GM21447 (cell line): ENCODE results near the gene CSMD2.

Experiments used
- ATAC-seq: cut with Tn5 transposase; IDR thresholded peaks from one replicate; pipeline ENCODE4 v1.9.1; 2021; ENCODE audit not compliant: unreplicated experiment

Gene CSMD2

DNA sequence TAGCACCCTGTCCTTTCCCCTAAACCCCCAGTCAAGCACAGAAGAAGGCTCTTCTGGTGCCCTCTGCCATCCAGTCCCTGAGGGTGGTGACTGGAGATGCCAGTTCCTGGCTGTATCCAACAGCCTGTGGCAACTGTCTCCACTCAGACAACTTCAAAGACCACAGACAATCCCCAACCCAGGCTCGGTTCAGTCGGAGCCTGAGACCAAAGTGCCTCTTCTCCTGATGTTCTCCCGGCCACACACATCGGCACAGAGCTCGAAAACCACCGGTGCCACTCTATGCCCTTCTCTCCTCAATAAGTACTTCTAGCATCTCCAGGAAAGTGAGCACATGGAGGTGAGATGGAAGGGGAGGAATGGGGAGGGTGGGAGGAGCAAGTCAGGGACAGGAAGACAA is 340.7 kb downstream of the CSMD2 start:
- no peak for ATAC-seq

DNA sequence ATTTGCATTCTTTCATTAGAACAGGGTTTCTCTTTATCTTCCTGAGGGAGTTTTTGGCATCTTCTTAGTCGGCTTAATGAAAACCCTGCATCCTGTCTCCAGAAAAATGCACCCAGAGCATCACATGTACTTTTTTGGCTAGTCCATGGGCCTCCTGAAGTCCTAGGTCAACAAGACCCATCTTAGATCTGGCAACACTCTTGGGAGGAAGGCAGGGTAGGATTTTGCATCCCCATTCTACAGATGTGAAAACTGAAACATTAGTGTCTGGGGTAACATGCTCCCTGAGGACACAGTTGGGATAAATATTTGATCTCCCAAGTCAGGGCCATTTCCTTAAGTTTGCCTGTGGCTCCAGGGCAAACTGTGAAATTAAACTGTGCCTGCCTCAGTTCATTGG is 341.2 kb downstream of the CSMD2 start:
- ATAC-seq, result no peak

DNA sequence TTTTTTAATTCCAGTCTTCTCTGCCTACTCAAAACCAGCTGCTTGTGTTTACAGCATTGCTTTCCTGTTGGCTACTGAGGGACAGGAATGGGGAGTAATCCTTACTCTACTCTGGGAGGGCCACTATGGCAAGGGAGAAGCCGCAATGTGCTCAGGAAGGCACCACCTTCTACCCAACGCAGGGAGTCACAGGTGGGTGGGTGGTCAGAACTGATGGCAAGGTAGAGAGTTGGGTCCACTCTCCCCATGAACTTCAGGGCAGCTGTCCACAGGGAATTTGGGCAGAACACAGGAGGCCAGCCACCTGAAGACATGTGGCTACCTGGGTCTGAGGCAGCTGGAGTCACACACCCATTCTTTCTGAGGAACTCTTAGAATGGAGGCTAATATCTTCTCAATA is 341.6 kb downstream of the CSMD2 start:
- no peak for ATAC-seq

- no peak for ATAC-seq
These were observed 342.6 kb downstream of the CSMD2 start for GRCh38 chr1:33822396-33822795.

GRCh38 chr1:33821291-33821690 is 343.7 kb downstream of the CSMD2 start:
- ATAC-seq, result no peak

DNA sequence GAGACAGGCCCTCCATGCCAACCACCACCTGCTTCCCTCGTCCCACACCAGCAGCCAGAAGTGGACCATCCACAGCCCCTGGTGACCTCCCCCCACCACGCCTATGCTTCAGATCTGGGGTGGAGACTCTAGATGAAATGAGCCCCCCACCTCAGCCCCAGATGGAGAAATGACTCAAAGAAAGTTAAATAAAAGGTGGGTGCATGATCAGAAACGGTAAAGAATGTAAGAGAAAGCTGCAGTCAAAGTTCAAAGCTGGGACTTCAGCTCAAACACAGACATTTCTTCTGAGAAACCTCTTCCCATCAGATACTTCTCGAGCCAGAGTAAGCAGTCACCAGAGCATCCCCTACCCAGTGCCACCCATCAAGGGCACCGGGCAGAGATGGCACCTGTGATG is 344.2 kb downstream of the CSMD2 start:
- ATAC-seq, result no peak

DNA sequence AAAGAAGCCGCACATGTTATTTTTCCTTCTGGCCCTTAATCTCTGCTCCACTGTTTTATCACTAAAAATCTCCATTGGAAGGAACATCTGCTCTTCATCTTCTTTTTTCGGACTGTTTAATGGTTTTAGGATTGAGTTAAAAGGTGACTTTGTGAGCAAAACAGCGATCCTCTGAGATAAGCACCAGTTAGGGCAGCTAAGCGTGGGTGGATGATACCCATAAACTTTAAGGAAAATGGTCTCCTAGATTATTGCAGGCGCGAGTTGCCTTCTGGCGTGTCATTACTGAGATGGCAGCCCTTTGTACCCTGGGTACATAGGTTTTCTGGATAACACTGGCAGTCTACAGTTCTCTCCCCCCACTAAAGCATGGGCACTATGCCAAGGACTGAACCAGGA is 345.1 kb downstream of the CSMD2 start:
- ATAC-seq, result no peak

DNA sequence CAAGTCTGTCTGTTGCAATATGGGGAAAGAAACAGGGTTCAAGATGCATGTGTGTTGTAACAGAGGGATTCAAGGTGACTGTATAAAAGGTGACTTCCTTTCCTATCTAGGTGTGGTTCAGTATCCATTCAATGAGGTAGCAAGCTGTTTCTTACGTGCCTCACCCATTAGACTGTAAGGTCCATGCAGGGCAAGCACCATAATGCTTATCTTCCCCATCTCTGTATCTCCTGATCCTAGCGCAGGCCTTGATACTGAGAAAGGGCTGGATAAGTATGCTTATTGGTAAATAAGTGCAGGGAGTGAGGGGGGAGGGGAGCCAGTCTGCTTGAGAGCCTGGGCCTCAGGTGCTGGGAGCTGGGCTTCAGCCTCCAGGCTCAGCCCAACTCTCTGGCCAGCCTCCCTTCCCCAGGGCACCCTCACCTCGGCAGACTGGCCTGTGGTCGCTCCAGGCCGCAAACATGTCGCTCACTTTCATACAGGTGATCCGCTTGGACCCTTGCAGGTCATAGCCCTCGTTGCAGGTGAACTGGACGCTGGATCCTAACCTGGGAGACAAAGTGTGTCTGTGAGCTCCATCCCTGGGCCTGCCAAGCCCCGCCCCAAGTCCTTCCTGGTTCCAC is 345.6 kb downstream of the CSMD2 start:
- ATAC-seq, result no peak

DNA sequence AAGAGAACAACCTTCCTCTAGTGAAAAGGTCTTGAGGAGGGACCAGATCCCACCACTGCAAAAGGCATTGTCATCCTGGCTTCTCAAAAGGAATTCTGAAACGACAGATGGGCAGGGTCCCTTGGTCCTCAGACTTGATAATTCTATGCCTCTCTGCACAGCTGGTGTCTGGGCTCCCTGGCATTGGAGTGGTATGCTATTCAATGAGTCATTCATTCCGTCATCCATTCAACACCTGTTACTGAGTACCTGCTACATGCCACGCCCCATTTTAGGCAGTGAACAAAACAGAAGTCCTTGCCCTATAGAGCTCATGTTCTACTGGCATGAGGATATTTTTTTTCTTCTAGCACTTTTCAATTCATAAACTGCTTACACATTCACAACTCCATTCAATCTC is 347.0 kb downstream of the CSMD2 start:
- no peak for ATAC-seq

GRCh38 chr1:33815061-33815460 is 350.0 kb downstream of the CSMD2 start:
- no peak for ATAC-seq

- no peak for ATAC-seq
These were observed 350.9 kb downstream of the CSMD2 start for GRCh38 chr1:33814166-33814565.

DNA sequence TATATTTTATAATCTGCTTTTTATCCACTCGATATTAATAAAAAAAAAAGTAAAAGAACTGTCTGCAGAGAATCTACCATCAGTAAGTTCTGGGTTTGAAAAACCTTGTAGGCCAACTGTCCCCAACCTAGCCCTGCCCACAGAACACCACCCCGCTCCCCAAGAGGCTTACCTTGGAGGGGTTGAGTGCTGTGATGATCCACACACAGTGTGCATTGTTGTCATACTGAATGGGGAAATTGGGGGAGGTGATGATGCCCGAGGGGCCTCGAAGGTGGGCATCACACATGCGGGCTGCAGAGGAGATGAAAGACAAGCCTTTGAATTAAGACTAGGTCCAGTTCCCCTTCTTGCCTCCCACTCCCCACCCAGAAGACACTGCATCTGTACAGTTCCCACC is 354.5 kb downstream of the CSMD2 start:
- ATAC-seq, result no peak

- no peak for ATAC-seq
These were observed 359.0 kb downstream of the CSMD2 start for GRCh38 chr1:33805988-33806387.

DNA sequence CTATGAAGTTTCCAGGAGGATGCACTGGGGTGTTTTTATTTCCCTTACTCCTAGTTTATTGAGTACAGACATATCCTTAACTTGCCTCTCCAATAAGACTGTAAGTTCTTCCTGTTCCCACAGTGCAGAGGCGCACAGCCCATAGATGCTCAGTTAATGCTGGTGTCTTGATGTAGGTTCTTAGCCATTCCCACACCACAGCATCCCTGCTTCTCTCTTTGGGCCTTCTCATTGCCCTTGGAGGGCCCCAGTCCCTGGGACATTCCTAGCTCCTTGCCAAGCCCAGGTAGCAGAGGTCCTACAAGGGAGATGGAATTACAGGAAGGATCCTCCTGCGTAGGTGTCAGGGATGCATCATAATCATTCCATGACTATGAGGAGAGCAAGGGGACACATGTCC is 362.8 kb downstream of the CSMD2 start:
- no peak for ATAC-seq

DNA sequence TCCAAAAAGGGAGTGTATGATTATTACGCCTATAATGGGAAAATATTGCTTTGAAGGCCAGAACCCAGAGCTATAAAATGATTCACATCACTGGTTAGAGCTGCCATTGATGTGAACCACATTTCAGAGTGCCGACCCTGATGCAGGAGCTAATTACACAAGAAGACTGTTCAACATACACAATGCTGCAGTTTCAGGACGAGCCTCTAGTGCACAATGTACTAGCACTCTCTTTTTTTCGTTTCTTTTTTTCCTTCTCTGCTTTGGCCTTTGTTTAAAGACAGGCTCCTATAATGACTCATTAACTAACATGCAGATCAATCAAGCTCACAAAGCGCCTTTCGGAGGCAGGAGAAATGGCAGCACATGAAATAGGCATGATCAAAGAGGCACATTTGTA is 367.2 kb downstream of the CSMD2 start:
- ATAC-seq, result no peak

DNA sequence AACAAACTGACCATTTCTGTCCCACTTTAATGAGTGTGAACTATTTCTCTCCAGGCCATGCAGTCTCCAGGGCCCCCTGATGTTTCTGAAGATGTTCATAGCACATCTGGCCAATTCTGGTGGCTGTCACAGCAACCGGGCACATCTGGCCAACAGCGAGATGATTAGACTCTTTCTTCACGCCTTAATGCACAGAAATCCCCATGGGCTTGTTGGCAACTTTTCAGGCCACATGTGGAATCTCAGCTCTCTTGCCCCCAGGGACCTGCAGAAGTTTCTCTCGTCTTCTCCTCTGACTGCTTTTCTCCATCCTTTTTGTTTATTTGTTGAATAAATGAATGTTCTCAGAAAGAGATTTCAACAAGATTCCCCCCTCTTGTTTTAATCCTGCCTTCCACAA is 372.4 kb downstream of the CSMD2 start:
- ATAC-seq, result no peak

DNA sequence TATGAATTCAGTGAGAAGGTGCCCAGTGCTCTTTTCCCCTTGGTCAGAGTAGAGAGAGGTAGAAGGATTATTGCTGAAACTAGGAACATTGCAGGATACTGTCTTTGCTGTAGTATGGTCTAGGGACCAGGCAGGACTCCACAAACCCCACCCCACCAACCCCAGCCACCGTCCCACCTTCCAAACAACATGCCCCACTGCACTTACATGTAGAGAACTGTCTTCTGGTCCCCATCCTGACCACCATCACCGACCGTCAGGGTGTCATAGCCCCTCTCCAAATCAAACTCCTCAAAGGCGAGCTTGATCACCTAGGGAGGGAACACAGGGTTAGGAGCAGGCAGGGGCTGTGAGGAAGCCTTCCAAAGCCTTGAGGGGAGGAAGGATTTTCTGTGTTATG is 372.8 kb downstream of the CSMD2 start:
- no peak for ATAC-seq

DNA sequence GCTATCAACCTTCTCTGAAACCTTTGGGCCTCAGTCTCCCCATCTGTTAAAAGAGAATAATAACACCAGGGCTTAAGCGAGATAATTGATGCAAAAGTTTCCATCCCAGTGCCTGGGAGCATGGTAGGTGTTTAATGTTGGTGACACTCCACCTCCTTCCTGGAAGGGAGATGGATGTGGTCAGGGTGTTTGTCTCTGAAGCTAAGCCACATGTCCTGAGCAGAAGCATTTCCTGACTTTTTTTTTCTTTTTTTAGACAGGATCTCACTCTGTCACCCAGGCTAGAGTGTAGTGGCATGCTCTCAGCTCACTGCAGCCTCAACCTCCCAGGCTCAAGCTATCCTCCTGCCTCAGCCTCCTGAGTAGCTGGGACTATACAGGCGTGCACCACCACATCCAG is 373.8 kb downstream of the CSMD2 start:
- no peak for ATAC-seq

GRCh38 chr1:33790577-33790976 is 374.5 kb downstream of the CSMD2 start:
- ATAC-seq, result no peak

DNA sequence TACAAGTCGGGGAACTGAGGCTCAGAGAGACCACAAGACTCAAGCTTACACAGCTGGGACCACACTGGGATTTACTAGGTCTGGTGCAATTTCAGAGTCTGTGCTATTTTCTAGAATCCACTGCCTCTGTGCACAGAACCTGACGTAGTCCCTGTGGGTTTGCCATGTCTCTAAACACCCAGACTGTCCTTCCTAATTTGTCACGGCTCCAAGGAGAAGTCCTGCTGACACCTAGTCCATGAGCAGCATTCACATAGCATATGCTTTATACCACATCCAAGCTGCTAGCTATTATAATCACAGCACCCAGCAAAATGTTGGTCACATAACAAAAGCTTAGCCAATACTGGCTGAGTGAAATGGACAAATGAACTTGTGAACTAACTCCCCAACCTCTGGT is 380.2 kb downstream of the CSMD2 start:
- ATAC-seq, result no peak

- no peak for ATAC-seq
These were observed 382.3 kb downstream of the CSMD2 start for GRCh38 chr1:33782776-33783175.

DNA sequence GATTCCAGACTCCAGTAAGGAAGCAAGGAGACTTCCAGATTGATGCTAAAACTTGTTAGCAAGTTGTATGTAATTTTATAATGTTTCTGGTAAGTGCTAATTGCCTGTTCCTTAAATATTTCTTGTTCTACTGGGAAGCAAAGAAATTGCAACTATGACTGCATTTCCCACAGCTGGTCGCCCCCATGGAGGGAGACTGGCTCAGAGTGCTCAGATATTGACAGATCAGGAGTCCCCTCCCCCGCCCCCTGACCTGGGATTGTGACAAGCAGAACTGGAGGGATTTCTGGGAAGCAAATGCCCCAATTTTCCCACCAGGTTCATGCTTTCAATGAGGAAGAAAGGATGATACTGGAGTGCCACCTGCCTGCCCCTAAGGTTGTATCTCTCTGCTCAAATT is 383.4 kb downstream of the CSMD2 start:
- ATAC-seq, result no peak

GRCh38 chr1:33777337-33777736 is 387.7 kb downstream of the CSMD2 start:
- no peak for ATAC-seq

DNA sequence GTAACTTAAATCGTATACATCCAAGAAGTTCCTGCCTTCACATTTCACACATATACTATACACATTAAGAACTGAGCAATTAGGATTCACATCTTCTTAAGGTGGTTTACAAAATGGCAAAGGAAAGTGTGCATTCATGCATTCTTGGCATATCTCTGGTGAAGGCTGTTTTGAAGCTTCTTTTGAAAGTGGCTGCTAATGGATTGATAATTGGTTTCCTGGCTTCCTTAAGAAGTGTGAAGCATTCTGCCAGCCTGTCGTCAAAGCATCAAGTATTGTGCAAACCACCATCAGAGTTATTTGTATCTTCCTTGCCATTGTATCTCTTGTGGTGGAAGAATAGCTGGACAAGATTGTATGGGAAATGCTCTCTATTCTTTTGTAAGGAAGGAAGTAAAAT is 396.2 kb downstream of the CSMD2 start:
- ATAC-seq, result no peak
